T-helper 1 cell (primary cell): ENCODE results near the gene CHST15.

ENCODE experiments used
- DNase-seq, 5 donors: peaks; one replicate each; pipeline ENCODE4 v3.0.0-alpha.2; 2012 to 2020

CHST15 gene

DNA sequence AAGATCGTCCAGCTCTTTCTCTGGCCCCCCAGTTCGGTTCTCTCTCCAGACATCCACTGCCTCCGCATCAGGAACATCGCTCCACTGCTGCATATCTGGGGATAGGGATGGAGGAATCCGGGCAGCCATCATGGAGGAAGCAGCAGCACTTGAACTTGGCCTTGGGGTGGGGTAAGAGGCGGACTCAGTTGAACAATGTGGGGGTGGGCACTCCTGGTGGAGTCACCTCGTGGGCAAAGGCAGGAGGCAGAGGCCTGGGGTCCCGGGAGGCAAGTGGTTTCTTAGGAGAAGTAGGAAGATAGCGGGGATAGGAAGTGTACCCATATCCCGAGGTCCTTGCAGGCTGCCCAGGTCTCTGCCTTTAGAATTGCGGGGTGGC lies 98.3 kb downstream of the CHST15 start:
- no peak for DNase-seq

DNA sequence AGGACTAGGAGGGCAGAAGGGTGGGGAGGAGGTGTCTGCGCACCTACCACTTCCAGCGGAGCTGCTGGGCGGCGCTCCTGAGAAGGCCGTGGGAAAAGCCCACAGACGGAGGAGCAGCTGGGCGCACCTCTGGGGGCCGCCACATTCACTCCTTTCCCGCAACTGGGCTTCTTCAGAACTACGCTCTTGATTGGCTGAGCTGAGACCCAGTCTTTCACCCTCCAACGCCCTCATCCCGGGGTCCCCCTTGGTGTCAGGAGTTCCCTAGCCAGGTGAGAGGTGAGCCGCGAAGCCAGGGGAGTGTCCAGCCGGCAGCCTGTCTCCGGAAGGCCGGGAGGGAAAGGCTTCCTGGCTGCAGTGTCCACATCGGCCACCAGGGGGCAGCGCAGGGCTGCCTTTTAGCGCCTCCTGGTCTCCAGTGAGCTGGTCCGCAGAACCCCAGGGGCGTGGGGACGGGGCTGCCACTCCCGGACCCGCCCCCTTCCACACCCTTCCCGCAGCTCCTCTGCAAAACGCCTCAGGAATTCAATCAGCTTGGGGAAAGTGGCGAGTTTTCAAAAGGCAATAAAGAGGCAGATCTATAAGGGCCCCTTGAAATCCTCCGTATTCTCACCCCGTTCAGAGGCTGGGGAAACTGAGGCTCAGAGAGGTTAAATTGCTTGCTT lies 98.8 kb downstream of the CHST15 start:
- DNase-seq = peak; percentile 57 to 70 (median 62)

DNA sequence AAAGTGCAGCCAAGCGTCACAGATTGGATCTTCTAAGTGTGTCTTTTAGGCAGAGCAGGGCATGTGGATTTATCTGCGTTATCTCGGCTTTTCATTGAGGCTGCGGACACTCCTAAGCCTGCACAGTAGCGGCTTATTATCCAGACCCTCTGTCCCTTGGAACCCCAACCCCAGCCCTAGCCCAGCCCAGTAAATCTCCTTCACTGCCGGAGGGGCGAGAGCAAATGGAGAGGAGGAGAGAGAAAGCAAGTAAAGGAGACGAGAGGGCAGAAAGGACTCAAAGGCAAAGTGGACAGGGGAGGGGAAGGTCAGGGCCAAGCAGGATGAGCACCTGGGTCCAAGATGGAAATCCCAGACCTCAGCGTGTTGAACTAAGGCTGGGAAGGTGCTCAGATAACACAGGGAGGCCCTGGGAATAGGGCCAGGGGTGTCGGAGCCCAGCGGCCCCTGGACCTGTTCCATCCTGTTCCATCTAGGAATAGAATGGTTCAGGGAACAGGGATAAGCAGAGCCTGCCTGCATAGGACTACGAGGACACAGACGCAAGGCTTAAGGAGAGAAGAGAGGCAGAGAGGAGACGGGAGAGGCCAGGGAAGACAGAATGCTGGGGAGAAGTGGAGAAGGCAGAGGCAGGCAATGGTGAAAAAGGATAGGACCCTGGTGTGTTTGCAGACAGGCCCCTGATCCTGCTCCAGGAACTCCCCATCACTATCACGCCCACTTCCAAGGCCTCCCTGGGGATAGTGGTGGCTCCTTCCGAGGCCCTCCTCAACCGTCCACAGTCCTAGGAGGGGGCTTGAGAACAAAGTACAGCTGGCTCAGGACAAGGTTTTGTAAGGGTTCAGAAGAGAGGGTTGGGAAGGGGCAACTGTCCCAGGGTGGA lies 99.6 kb downstream of the CHST15 start:
- DNase-seq = no peak

DNA sequence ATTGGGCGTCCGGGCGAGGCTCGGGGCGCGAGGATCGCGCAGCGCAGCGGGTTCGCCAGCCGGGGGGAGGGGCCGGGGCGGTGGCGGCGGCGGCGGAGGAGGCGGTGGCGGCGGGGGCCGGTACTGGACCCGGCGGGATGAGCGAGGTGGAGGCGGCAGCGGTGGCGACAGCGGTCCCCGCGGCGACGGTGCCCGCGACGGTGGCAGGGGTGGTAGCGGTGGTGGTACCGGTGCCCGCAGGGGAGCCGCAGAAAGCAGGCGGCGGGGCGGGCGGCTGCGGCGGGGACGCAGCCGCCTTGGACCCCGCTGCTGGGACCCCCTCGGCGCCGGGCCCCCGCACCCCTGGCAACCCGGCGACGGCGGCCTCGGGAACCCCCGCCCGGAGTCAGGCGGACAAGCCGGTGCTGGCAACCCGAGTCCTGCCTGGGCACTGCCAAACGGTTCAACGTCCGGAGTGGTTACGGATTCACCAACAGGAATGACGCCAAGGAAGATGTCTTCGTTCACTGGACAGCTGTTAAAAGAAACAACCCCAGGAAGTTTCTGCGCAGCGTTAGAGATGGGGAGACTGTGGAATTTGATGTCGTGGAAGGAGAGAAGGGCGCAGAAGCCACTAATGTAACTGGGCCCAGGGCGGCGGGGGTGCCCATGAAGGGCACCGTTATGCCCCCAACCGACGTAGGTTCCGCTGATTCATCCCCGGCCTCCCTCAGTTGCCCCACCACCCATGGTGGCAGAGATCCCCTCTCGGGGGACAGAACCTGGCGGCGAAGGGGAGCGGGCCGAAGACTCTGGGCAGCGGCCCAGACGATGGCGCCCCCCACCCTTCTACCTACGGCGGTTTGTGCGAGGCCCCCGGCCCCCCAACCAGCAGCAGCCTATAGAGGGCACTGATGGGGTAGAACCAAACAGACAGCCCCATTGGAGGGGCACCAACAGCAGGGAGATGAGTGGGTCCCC lies 101.5 kb downstream of the CHST15 start:
- DNase-seq = no peak

DNA sequence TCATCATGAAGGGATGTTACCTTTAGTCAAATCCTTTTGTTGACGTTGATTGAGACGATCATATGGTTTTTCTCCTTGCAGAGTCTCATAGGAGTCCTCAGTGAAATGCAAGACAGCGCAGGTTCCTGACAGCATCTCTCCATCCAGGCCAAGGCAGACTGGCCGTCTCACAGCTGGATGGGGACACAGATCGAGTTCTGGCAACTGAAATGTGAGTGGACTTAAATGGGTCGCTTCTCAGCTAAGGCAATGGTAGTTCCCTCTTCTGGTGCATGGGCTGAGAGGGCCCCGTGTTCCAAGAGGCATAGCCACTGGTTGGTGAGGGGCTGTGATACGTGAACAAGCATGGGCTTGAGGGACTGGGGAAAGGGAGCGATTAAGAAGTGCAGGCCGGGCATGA lies 102.5 kb downstream of the CHST15 start:
- DNase-seq = no peak

DNA sequence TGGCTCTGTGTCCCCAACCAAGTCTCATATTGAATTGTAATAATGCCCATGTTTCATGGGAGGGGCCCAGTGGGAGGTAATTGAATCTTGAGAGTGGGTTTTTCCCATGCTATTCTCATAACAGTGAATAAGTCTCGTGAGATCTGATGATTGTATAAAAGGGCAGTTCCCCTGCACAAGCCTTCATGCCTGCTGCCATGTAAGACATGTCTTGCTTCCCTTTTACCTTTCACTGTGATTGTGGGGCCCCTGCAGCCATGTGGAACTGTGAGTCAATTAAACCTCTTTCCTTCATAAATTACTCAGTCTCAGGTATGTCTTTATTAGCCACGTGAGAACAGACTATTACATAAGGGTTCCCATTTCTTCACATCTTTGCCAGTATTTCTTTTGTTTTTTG lies 104.7 kb downstream of the CHST15 start:
- no peak for DNase-seq

DNA sequence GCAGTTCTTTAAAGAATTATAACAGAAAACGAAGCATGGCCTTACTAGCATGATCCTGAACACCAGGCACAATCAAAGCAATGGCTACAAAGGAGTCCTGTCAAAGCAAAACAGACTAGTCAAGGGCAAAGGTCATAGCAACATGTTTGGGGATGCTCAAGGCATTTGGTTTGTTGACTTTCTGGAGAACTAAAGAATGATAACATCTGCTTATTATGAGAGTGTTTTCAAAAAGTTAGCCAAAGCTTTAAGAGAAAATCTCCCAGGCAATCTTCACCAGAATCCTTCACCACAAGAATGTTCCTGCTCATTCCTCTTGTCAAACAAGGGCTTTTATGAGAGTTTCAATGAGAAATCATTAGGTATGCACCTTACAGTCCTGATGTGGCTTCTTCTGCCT lies 106.7 kb downstream of the CHST15 start:
- no peak for DNase-seq

DNA sequence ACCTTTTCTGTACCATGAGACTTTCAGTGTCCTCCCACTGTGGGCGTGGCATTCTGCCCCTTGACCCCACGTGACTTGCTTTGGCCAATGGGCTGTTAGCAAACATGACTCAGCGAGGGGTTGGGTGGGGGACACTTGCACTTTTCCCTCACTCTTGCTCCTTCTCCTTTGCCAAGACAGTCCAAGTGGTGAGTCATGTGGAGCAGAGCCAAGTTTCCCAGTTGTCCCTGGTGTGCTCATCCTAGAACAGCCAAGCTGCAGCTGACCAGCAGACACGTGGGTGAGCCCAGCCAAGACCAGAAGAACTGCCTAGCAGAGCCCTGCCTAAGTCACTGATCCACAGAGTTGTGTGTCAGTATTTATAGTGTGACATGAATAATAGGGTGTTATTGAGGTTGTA lies 119.0 kb downstream of the CHST15 start:
- no peak for DNase-seq

DNA sequence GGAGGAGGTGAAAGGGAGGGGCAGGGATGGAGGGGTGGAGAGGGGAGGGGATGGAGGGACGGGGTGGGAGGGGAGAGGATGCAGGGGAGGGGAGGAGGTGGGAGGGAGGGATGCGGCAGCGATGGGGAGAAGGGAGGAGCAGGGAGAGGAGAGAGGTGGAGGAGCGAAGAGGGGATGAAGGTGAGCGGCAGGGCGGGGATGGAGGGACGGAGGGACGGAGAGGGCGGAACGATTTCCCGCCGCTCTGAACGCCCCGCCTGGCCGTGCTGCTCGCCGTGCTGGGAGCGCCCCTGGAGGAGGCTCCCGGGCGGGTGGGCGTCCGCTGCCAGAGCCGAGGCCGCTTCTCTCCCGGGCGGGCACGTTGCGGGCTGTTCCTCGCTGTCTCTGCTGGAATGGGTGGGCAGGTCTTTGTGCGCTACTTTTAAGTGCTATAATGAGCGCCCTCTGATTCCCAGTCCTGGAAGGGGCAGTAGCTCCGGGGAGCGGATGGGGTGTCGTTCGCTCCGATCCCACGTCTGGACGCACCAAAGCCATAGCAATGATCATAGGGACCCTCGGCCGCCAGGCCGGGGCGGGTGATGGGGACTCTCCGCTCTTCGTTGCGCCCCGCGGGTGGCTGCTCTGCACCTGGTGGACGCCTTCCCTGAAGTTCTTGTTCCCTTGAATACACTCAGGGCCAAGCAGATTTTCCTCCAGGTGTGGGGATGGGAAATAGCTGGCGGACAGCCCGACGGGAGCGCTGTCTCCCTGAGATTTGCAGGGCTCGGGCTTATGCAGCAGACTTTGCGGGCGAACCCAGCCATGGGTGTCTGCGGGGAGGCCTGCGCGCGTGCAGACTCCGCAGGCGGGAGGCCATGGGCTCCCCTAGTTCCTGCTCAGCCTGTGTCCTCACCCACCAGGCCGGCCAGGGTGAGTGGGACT lies 120.7 kb downstream of the CHST15 start:
- DNase-seq = no peak

DNA sequence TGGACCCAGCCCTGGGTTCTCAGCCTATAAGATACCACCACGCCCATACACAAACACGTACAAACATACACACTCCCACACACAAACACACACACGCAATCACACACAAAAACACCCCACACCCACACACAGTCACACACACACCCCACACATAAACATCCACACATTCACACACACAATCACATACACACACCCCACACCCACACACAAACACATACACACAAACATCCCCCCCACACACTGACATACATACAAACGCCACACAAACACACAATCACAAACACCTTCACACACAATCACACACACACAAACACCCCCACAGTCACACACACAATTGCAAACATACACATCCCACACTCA lies 122.5 kb downstream of the CHST15 start:
- no peak for DNase-seq

DNA sequence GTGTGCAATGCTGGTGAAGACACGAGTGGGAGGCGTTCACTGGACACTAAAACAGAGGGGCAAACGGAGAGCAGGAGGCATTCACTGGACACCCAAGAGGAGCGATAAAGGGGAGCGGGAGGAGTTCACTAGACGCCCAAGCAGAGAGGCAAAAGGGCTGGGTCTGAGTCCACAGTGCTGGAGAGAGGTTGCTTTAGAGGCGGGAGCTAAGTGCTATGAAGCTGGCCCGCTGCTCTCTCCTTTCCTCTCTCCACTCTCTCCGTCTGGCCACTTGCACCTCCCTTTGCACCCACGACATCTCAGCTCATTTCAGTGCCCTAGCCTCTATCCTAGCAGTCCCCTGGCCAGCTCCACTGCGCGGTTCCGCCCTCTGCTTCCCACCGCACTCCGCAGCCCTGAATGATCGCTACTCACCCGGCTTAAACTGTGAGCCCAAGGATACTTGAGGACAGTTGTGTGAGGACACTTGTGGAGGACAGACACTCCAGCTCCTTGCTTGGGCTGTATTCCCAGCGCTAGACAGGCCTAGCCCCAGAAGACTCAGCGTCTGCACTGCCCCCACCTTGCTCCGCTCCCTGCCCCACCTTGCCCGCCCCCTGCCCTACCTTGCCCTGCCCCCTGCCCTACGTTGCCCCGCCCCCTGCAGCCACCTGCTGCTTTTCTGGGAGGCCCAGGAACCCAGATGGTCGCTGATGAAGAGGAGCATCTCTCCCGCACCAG lies 123.0 kb downstream of the CHST15 start:
- no peak for DNase-seq

DNA sequence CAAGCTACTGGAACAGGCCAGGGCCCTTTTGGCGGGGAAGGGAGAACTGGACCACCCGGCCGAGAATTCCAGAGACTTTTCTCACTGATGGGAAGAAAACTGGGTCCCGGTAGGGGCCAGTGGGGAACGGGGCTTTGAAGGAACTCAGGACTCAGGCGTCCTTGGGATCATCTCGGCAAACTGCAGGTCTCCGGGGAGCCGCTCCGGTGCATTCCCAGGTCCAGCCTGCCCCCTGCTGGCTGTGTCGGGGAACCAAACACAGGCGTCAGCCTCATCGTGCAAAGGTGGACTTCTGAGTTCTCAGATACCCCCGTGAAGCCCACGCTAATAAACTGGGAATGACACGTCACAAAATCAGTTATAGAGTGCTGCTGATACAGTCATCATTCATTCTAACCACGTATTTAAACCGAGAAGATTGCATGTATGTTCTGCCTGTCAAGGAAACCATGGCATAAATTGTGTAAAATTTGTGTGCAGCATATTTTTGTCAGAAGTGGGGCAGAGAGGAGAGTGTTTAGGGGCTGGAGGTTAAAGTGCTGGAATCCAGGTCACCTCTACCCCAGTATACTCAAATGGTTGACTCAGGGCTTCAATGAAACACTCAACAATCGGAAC lies 125.7 kb downstream of the CHST15 start:
- peak in 2 of 5 donors; percentile 8 to 18 for DNase-seq

DNA sequence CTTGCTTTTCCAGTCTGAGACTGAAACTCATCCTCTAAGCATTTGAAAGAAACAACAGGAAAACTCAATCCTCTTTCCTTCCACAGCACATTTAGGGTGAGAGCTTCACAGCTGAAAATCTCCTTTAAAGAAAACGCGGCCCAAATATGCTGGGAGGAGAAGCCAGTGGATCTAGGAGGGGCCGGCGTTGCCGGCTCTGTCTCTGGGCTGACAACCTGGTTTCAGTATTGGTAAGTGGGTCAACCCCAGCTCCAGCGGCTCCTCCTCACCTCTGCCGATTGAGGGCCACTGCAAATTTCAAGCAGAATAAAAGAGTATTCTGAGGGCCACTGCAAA lies 126.5 kb downstream of the CHST15 start:
- no peak for DNase-seq

DNA sequence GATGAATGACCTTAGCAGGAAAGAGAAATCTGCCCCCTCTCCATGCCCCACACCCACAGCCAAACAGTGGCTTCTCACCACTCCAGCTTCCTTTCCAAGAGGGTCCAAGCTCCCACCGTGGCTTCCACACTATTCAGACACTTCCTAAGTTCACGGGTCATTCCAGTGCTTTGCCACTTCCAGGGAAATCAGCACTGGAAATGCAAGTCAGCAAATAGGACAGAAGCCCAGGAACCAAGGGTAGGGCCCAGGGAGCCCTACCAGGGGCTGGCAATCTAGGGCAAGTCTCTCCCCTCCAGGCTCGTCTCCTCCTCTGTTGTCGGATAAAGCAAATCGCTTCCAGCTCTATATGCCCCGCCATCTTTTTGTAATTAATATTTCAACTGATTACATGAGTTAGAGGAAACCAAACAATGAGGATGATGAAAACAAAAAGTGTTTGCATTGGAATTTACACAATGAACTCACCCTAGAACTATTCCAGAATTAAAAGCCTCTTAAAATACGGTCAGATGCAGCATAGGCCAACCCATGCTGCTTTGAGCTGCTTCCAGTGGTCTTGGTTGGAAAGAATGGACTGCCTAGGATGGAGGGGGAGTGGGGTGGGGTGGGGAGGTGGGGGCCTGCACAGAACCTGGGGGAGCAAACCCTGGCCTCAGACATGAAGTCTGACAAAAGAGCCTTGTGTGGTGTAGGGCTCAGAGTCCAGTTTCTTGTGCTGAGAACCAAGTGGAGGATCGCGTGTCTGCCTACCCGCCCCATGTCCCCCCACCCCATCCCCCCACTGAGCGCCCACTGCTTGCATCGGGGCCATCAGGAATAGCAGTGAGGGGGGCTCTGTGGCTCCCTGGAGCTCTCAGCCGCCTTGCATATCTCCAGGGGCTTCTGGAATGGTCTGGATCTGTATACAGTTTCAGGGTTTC lies 127.2 kb downstream of the CHST15 start:
- DNase-seq = no peak

DNA sequence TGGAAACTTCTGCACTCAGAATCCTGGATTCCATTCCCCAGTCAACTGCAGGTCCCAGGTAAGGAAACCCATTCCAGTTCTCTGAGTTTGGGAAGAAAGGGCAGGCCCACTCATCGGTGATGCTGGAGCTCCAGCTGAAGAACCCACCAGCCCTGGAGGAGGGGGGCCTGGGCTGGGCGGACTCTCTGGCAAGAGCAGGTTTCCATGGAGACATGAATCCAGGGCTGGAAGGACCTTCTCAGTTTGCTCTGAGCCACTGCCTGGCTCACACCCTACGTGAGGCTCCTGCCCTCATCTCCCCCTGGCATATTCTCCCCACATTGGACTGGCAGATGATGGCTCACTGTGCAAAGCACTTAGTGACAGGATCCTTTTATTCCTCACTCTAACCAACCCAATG lies 128.4 kb downstream of the CHST15 start:
- DNase-seq = no peak

DNA sequence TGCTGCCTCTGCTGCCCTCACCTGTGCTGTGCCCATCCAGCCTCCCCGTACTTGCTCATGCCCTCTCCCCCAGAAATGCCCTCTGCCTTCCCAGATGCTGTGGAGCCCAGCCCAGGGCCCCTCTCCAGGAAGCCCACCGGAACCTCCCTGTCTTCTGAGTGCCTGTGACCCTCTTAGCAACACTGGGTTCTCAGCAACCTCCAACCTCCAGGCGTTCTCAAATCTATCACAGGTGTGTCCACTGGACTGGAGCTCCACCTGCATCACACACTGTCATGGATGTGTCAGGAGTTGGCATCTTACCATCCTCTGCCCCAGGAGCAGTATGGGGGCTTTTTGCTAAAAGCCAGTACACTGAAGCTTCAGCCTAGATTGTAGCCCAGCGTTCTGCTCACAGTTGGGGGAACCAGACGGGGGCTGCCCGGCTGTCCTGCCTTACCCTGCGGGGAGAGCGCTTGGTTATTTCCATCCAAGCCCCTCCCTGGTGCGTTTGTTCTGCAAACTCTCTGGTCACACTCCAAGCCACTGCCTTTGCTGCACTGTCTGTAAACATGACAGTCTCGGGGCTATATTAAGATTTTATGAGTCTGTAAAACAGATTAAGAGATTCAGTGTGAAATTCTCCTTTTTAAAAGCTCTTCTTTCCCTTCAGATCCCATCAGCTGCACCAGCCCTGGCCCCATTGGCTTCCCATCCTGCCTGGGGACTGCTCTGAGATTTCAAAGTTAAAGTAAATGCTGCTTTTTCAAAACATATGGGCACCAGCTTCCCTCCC lies 130.5 kb downstream of the CHST15 start:
- no peak for DNase-seq

DNA sequence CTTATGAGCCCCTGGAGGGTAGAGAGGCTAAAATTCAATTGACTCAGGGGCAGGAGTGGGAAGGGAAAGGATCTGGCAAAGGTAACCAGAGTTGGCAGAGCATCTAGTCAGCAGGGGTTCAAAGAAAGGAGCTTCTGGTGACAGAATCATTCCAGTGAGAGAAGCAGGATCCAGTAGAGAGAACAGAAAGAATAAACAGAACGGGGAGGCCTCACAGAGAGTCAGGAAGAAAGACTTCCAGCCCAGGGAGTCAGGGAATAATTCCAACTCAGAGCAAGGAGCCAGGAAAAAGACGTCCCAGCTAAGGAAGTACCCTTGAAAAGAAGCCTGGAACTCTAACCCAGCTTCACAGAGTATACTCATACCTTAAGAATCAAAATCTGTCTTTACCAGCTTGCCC lies 135.2 kb downstream of the CHST15 start:
- no peak for DNase-seq
